Astrocyte of the spinal cord (primary cell): ENCODE results near the gene RCL1.

Experiments
- DNase-seq: peaks from one replicate; pipeline ENCODE4 v3.0.0; 2011; ENCODE audit warnings: low read depth, low spot score
- H3K4me3 ChIP-seq: 2 replicates; pipeline ENCODE4 v1.5.1; 2011; ENCODE audit warnings: low read depth, mild to moderate bottlenecking, low read length, moderate library complexity
- in situ Hi-C: cut with HindIII; loops from 2 replicates; pipeline ENCODE4 v1.10.0; 2017; ENCODE audit warnings: low sequenced_read_pairs
- TF ChIP-seq, protein P1 (sequence below): IDR thresholded peaks from 2 replicates; pipeline ENCODE4 v1.5.1; 2012; ENCODE audit warnings: low read depth, mild to moderate bottlenecking, low read length, inconsistent platforms

The RCL1 gene

DNA sequence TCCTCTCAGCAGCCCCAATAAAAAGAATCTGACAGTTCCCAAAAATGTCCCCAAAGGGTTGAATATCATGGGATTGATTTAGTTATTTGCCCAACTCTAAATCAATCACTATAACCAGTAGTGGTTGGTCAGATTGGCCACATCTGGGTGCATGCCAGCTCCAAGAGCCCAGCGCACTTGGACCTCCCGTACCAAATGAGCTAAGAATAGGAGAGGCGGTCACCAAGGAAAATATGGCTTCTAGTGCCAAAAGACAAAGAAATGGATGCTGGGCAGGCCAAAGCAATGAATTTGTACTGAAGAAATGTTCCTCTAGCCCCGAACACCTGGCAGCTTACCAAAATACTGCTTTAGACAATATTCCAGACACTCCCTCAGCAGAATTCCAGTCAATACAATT lies 80.3 kb downstream of the RCL1 start:
- in situ Hi-C loops = no loop called here

DNA sequence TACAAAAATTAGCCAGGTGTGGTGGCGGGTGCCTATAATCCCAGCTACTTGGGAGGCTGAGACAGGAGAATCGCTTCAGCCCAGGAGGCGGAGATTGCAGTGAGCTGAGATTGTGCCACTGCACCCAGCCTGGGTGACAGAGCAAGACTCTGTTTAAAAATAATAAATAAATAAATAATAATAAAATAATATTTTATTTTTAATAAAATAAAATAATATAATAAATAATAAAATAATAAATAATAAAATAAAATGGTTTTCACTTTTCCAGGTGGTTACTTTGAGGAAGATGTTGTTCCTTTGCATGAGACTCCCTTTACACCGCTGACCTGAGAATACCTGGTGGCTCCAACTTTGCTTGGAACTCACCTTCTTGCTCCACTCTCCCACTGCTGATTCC lies 82.8 kb downstream of the RCL1 start:
- no peak overlapping the region for H3K4me3 ChIP-seq
- no peak for DNase-seq
- in situ Hi-C loops = no loop called here
- TF ChIP-seq, protein P1, sequence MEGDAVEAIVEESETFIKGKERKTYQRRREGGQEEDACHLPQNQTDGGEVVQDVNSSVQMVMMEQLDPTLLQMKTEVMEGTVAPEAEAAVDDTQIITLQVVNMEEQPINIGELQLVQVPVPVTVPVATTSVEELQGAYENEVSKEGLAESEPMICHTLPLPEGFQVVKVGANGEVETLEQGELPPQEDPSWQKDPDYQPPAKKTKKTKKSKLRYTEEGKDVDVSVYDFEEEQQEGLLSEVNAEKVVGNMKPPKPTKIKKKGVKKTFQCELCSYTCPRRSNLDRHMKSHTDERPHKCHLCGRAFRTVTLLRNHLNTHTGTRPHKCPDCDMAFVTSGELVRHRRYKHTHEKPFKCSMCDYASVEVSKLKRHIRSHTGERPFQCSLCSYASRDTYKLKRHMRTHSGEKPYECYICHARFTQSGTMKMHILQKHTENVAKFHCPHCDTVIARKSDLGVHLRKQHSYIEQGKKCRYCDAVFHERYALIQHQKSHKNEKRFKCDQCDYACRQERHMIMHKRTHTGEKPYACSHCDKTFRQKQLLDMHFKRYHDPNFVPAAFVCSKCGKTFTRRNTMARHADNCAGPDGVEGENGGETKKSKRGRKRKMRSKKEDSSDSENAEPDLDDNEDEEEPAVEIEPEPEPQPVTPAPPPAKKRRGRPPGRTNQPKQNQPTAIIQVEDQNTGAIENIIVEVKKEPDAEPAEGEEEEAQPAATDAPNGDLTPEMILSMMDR = no peak

More for the DNA sequence above, 80.3 kb downstream of the RCL1 start:
- TF ChIP-seq, protein P1 = no peak
- H3K4me3 ChIP-seq = no peak overlapping the region
- no peak for DNase-seq

DNA sequence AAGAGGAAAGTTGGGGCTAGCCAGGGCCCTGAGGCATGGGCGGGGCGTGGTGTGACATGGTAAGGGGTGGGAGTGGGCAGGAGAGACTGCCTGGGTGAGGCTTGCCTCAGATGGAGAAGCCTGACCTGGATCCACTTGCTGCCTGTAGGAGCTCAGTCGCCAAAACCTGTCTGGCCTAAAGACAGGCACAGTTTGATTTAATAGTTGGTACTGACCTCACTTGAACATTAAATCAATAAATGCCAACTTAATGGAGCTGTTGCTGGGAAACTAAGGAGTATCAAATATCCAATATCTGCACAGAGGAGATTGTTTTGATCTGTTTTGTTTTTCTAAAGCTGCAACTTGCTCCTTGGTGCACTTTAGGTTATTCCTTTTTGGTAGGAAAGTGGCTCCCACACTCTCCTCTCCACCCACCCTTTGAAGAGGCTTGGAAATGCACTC lies 86.4 kb downstream of the RCL1 start:
- TF ChIP-seq, protein P1 = no peak
- in situ Hi-C loops = no loop called here
- no peak overlapping the region for H3K4me3 ChIP-seq
- DNase-seq = no peak

DNA sequence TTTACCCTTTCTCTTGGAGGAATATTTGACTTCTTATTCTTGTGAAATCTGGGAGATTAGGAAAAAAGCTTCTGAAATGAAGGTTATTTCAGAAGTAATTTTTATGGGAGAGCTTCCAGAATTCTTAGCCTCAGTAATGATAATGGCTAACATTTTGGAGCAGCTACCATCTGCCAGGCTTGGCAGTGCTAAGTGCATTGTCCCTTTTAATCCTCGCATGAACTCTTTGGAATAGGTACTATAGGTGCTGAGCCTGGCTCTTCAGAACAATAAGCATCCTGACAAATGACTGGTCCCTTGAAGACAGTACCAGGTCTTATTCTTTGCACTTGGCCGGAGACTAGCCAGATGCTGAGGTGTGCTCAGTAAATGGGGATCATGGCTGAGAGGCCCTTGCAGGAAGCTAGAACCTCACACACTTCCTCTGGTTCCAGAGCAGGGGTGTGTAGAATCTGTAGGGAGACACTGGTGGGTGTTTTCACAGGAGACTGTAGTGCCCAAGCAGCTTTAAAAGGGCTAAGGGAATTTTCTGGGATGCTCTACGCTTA lies 90.7 kb downstream of the RCL1 start:
- TF ChIP-seq, protein P1 = no peak
- no peak overlapping the region for H3K4me3 ChIP-seq
- DNase-seq = no peak
- in situ Hi-C loops = no loop called here

DNA sequence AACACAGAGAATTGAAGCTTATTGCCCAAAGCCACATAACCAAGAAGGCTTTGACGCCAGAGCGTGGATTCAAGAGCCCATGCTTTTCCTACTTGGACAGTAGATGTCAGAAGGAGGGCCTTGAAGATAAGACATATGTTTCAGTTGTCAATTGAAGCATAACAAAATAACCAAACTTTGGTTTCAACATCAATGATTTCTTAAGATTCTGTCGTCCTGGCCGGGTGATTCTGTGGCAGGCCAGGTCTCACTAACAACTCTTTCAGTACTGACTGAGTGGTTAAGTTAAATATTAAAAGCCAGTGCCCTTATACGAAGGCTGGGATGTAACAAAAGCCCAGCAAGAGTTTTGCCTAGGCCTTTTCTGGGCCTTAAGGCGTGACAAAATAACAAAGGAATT lies 94.0 kb downstream of the RCL1 start:
- in situ Hi-C loops = no loop called here
- TF ChIP-seq, protein P1 = no peak
- H3K4me3 ChIP-seq = no peak overlapping the region
- no peak for DNase-seq

DNA sequence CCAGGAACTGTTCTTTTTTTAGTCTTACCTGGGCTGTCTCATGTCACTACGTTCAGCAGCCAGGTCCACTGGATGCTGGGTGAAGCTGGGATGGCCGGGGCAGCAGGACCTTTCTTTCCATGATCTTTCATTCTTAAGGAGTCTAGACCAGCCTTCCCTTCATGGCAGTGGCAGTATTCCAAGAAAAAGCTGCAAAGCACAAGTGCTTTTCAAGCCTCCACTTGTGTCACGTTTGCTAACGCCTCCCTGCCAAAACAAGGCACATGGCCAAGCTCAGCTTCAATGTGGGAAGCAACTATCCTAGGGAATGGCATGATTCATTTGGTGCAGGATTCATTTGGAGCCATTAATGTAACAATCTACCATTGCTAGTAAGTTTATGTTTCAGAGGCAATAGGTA lies 94.8 kb downstream of the RCL1 start:
- H3K4me3 ChIP-seq = no peak overlapping the region
- in situ Hi-C loops = no loop called here
- TF ChIP-seq, protein P1 = no peak
- peak; percentile 38 for DNase-seq

DNA sequence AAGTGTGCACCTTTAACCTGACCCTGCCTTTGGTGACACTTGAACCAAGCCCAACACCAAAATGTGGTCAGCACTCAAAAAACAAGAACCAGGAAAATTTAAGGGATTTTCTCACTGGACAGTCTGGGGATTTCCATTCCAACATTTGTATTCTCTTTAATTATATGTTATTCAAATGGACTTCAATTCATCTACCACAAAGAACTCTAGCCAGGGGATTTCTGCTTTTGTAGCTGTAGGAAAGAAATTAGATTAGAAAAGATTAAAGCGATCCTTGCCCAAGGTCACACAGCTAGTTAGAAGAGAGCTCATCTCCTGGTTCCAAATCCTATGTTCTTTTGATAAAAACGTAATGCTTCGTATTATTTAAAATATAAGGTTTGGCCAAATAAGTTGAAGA lies 97.5 kb downstream of the RCL1 start:
- TF ChIP-seq, protein P1 = no peak
- in situ Hi-C loops = no loop called here
- no peak overlapping the region for H3K4me3 ChIP-seq
- no peak for DNase-seq
